Activated B cell treated with CpG ODN at 0.5 μM for 24 hours (primary cell): Measurements from ENCODE around the gene ASPDH. TPM values are rescaled to one million over a fixed set of nuclear protein-coding genes. Genes with fewer than 3 reads are reported as not detected.

Experiments
- ATAC-seq: fragments of 200-7000 bp; cut with Tn5 transposase; one replicate; pipeline ENCODE4 v1.10.0; 2021; ENCODE audit warnings: low read depth, mild to moderate bottlenecking, moderate library complexity
- CTCF ChIA-PET: fragments of 350-600 bp; sonication (Branson Sonifier 250); formaldehyde crosslinking; loops from one replicate; lab custom pipeline; 2021; ENCODE audit warnings: antibody characterized with exemption; lab: Charles Lee
- POLR2A ChIA-PET: fragments of 350-600 bp; sonication (Branson Sonifier 250); formaldehyde crosslinking; loops from one replicate; lab custom pipeline; 2021; ENCODE audit warnings: antibody characterized with exemption; lab: Charles Lee
- DNase-seq: peaks from one replicate; pipeline ENCODE4 v3.0.0; 2022
- H3K27ac Mint-ChIP-seq: one replicate; pipeline ENCODE4 v1.8.0; 2020; ENCODE audit warnings: mixed read lengths
- H3K27me3 Mint-ChIP-seq: one replicate; pipeline ENCODE4 v1.8.0; 2021; ENCODE audit warnings: mixed read lengths
- H3K36me3 Mint-ChIP-seq: one replicate; pipeline ENCODE4 v1.8.0; 2021; ENCODE audit warnings: low read depth, mixed read lengths
- H3K4me1 Mint-ChIP-seq: one replicate; pipeline ENCODE4 v1.8.0; 2021; ENCODE audit warnings: mixed read lengths
- H3K4me3 Mint-ChIP-seq: one replicate; pipeline ENCODE4 v1.8.0; 2020; ENCODE audit warnings: mild to moderate bottlenecking, mixed read lengths
- H3K9me3 Mint-ChIP-seq: one replicate; pipeline ENCODE4 v1.8.0; 2020; ENCODE audit warnings: mixed read lengths
- intact Hi-C: fragments of 100-400 bp; cut with micrococcal nuclease; formaldehyde crosslinking; loops from one replicate; pipeline ENCODE4 v1.15.1; 2024
- total RNA-seq: library from RNA; stranded (reverse); gene quantifications from 2 replicates; pipeline ENCODE4 v1.2.3, GENCODE V29; 2022
- TF ChIP-seq, protein P1 (sequence below): fragments of 200-600 bp; IDR thresholded peaks from one replicate; pipeline ENCODE4 v1.8.0; 2022; ENCODE audit warnings: antibody characterized with exemption, mild to moderate bottlenecking

Gene ASPDH
- total RNA-seq, 1 donor from 2014 or later = not detected

DNA sequence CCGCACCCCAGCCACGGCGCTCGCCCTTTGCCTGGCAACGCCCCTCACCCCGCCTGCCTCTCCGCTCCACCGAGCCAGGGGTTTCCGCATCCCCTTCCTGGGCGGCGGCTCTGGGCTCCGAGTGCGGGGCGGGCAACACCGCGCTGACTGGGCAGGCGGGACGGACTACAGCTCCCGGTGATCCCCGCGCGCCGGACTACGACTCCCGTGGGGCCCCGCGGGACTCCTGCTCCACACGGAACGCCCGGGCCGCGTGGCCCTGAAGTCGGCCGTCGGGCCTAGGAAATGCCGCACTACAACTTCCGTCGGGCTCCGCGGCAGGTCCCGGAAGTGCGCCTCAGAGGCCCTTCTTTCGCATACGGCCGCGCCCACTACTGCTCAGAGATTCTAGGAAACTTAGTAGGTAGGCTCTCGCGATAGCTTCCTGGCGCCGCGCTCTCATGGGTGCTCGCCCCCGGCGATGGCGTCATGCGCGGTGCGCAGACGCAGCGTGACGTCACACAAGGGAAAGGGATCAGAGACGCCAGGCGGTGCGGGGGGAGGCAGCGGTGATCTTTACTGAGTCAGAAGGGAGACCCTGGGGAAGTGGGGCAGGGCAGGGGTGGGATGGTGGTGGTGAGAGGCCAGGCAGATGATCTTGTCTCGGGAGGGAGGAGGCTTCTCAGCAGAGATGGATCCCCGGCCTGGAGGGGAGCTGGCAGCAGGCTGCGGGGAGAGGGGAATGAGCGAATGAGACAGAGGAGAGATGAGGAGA is 2.5 kb downstream of the ASPDH start, which contains the start of gene JOSD2:
Gene JOSD2 (minus strand): TSS at position 123 of the 754 bp plus-strand sequence. CDS start 760 bp downstream, outside the sequence.
- POLR2A ChIA-PET = interaction anchor here (0.6 to 2.0 kb wide), 22 partner anchors 32 to 667 kb away, joined by 3 to 12 read pairs (median 5); partner anchors contain the start of genes KCNC3, NR1H2, NUP62 and POLD1
- TF ChIP-seq, protein P1, sequence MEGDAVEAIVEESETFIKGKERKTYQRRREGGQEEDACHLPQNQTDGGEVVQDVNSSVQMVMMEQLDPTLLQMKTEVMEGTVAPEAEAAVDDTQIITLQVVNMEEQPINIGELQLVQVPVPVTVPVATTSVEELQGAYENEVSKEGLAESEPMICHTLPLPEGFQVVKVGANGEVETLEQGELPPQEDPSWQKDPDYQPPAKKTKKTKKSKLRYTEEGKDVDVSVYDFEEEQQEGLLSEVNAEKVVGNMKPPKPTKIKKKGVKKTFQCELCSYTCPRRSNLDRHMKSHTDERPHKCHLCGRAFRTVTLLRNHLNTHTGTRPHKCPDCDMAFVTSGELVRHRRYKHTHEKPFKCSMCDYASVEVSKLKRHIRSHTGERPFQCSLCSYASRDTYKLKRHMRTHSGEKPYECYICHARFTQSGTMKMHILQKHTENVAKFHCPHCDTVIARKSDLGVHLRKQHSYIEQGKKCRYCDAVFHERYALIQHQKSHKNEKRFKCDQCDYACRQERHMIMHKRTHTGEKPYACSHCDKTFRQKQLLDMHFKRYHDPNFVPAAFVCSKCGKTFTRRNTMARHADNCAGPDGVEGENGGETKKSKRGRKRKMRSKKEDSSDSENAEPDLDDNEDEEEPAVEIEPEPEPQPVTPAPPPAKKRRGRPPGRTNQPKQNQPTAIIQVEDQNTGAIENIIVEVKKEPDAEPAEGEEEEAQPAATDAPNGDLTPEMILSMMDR = no peak

DNA sequence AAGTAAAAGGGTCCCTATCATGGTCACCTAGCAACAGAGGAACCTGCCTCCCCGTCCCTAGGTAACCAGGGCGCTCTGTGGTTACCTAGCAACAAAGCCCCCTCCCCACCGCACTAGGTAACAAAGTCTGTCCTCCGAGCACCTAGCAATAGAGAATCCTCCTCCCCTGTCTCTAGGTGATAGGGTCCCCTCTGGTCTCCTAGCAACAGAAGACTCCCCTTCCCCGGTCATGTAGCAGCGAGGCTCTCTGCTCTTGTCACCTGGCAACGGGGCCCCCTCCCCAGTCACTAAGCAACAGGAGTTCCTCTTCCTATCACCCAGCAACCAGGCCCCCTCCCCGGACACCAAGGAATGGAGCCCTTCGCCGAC is 3.0 kb downstream of the ASPDH start:
- intact Hi-C loops = loop anchor here (1.0 to 2.0 kb wide), 11 partner anchors 34 to 634 kb away; partner anchors contain the start of genes AKT1S1, CTU1, EMC10 and GARIN5A
- ATAC-seq = no peak
- no peak for DNase-seq
- H3K4me3 Mint-ChIP-seq = peak overlapping the region; percentile 89
- H3K4me1 Mint-ChIP-seq = peaks cover 13% of the 10 kb centered on the region
- peaks cover 13% of the 10 kb centered on the region for H3K36me3 Mint-ChIP-seq
- H3K27me3 Mint-ChIP-seq = peaks cover 5% of the 10 kb centered on the region
- CTCF ChIA-PET = interaction anchor here (0.9 to 1.0 kb wide), 3 partner anchors 50 to 412 kb away, joined by 4 read pairs; no protein-coding TSS in a partner anchor
- H3K9me3 Mint-ChIP-seq = no peaks in the 10 kb centered on the region
- peak overlapping the region; percentile 93 for H3K27ac Mint-ChIP-seq
- TF ChIP-seq, protein P1 = no peak
- POLR2A ChIA-PET = interaction anchor here (0.6 to 2.0 kb wide), 19 partner anchors 32 to 667 kb away, joined by 3 to 12 read pairs (median 5); partner anchors contain the start of genes KCNC3, NR1H2, NUP62 and POLD1

More for the DNA sequence above, 2.5 kb downstream of the ASPDH start, which contains the start of gene JOSD2:
- H3K27me3 Mint-ChIP-seq = peaks cover 5% of the 10 kb centered on the region
- CTCF ChIA-PET = interaction anchor here (0.9 to 1.0 kb wide), 3 partner anchors 51 to 411 kb away, joined by 4 read pairs; no protein-coding TSS in a partner anchor
- H3K36me3 Mint-ChIP-seq = peaks cover 11% of the 10 kb centered on the region
- H3K27ac Mint-ChIP-seq = peak within 1 kb of the TSS; percentile 93
- ATAC-seq = peak; percentile 94
- H3K4me3 Mint-ChIP-seq = peak within 1 kb of the TSS; percentile 89
- intact Hi-C loops = loop anchor here (1.0 to 2.0 kb wide), 11 partner anchors 35 to 634 kb away; partner anchors contain the start of genes AKT1S1, CTU1, EMC10 and GARIN5A
- peak; percentile 96 for DNase-seq
- peaks cover 13% of the 10 kb centered on the region for H3K4me1 Mint-ChIP-seq
- H3K9me3 Mint-ChIP-seq = no peaks in the 10 kb centered on the region

DNA sequence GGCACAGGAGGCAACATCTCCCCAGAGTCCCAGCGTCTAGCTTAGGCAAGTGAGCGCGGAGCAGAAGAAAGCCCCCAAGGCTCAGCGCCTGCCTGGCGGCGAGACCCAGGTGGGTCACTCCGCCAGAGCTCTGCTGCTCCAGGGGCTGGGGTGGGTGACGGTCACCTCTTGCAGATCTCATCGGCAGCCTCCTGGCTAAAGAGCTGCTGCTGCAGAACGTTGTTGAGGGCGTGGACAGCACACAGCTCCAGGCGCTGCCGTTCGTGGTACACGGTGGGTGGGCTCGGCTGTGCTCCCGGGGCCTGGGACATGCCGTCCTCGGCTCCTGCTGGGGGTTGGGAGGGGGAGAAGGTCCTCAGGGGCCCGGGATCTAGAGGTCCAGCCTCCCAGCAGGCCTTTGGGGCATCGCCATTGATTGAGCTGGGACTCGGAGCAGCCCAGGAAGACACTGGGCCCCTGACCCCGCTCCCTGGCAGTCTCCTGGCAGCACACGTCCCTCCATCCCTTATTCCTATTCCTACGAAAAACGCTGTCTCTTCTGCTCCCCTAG is 3.5 kb downstream of the ASPDH start:
- Mint-ChIP-seq H3K4me3 (peak overlapping the region; percentile 89), H3K4me1 (peaks cover 13% of the 10 kb centered on the region), H3K9me3 (no peaks in the 10 kb centered on the region), H3K27ac (peak overlapping the region; percentile 93), H3K36me3 (peaks cover 16% of the 10 kb centered on the region), H3K27me3 (peaks cover 5% of the 10 kb centered on the region)
- no peak for DNase-seq
- ChIA-PET CTCF (no interaction called here), POLR2A (interaction anchor here (0.6 to 2.0 kb wide), 10 partner anchors 31 to 666 kb away, joined by 3 to 12 read pairs (median 4); partner anchors contain the start of genes NR1H2 and POLD1)
- TF ChIP-seq, protein P1 = no peak
- intact Hi-C loops = loop anchor here (2.0 kb wide), 2 partner anchors 485 to 633 kb away; partner anchors contain the start of genes AKT1S1, TBC1D17 and VRK3
- no peak for ATAC-seq

DNA sequence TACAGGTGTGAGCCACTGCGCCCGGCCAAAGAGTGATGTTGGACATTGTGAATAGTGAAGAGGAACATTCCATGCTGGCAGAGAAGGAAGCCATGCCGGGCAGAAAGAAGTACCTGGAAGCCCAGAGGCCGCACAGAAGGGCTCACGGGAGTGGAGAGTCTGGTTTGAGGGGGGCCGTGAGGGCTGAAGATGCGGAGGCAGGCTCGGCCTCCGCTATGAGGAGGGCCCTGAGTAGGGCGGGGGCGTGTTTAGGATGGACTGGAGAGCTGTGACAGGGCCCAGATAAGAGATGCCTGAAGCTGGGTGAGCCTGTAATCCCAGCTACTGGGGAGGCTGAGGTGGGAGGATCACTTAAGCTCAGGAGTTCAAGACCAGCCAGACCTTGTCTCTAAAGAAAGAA is 4.3 kb downstream of the ASPDH start:
- CTCF ChIA-PET = no interaction called here
- intact Hi-C loops = no loop called here
- Mint-ChIP-seq H3K27ac (no peak overlapping the region), H3K4me1 (peaks cover 13% of the 10 kb centered on the region), H3K9me3 (no peaks in the 10 kb centered on the region), H3K27me3 (peaks cover 3% of the 10 kb centered on the region), H3K36me3 (peaks cover 16% of the 10 kb centered on the region), H3K4me3 (peak overlapping the region; percentile 20)
- TF ChIP-seq, protein P1 = no peak
- ATAC-seq (no peak), DNase-seq (no peak)
- POLR2A ChIA-PET = interaction anchor here (0.6 to 1.7 kb wide), 3 partner anchors 150 to 236 kb away, joined by 3 to 4 read pairs (median 3); no protein-coding TSS in a partner anchor
